Activated CD4-positive, alpha-beta T cell treated with anti-CD3 and anti-CD28 coated beads, Interleukin-2, amount 50 U/mL, for 16 hours (primary cell): ENCODE results near the gene FOXO6.

Experiments used
- DNase-seq: peaks from one replicate; pipeline ENCODE4 v3.0.0-alpha.2; 2020

Gene FOXO6

GRCh38 chr1:41428738-41429640 is 67.8 kb downstream of the FOXO6 start:
- no peak for DNase-seq

GRCh38 chr1:41429641-41430035 is 68.4 kb downstream of the FOXO6 start:
- DNase-seq: no peak

- DNase-seq: no peak
Measured at GRCh38 chr1:41430069-41430468, 68.8 kb downstream of the FOXO6 start.

GRCh38 chr1:41430582-41430981 is 69.3 kb downstream of the FOXO6 start:
- DNase-seq: no peak

- DNase-seq: no peak
Measured at GRCh38 chr1:41431490-41432350, 70.5 kb downstream of the FOXO6 start.
